SK-N-SH (cell line): Measurements from ENCODE around the gene MYO9B. TPM values are rescaled to one million over a fixed set of nuclear protein-coding genes. Genes with fewer than 3 reads are reported as not detected.

ENCODE experiments used
- CTCF ChIA-PET: fragments of 300-600, 350-600 bp; formaldehyde crosslinking; extraction: SDS; loops from one replicate; lab custom pipeline; 2021; lab: Yijun Ruan, JAX
- POLR2A ChIA-PET: fragments of 350-600 bp; sonication (Branson Sonifier 250); formaldehyde crosslinking; extraction: SDS; loops from one replicate; lab custom pipeline; 2020; ENCODE audit warnings: antibody characterized with exemption, inconsistent platforms; lab: Yijun Ruan, JAX
- DNase-seq: peaks from one replicate; pipeline ENCODE4 v3.0.0; 2012
- H2AFZ ChIP-seq: fragments of 200-600 bp; sonication (generic); 2 replicates; pipeline ENCODE4 v1.8.1; 2016; ENCODE audit warnings: antibody characterized with exemption, mild to moderate bottlenecking, low read depth
- H3F3A ChIP-seq: fragments of 200-600 bp; sonication (generic); replicated peaks from 2 replicates; pipeline ENCODE3; 2016; ENCODE audit warnings: antibody characterized with exemption, mild to moderate bottlenecking; ENCODE audit not compliant: insufficient read depth
- H3K27ac ChIP-seq, 2 experiments: fragments of 200-500 bp in 1 of 2; fragments of 200-600 bp in 1 of 2; sonication (Bioruptor generic) in 1 of 2; sonication (generic), shearing (Covaris generic) in 1 of 2; 2 replicates each; pipeline versions ENCODE4 v1.5.1 to v1.6.1; 2014 to 2016; ENCODE audit warnings: low read depth in 2 of 2, inconsistent platforms in 1 of 2, low read length in 1 of 2, mild to moderate bottlenecking in 1 of 2, mixed read lengths in 1 of 2
- H3K27me3 ChIP-seq: fragments of 200-600 bp; sonication (generic), shearing (Covaris generic); 2 replicates; pipeline ENCODE4 v1.6.1; 2016; ENCODE audit warnings: mixed run types; ENCODE audit not compliant: insufficient read depth
- H3K36me3 ChIP-seq, 2 experiments: fragments of 200-500 bp in 1 of 2; fragments of 200-600 bp in 1 of 2; sonication (Bioruptor generic) in 1 of 2; sonication (generic) in 1 of 2; replicated peaks in 1 of 2; 2 replicates each; pipeline versions ENCODE3 to v1.5.1; 2014 to 2016; ENCODE audit warnings: low read length in 1 of 2, mild to moderate bottlenecking in 1 of 2; ENCODE audit not compliant: insufficient read depth in 2 of 2, control insufficient read depth in 1 of 2
- H3K4me1 ChIP-seq, 2 experiments: fragments of 200-500 bp in 1 of 2; fragments of 200-600 bp in 1 of 2; sonication (Bioruptor generic) in 1 of 2; sonication (generic), shearing (Covaris generic) in 1 of 2; 2 replicates each; pipeline versions ENCODE4 v1.5.1 to v1.6.1; 2014 to 2016; ENCODE audit warnings: low read depth in 1 of 2, low read length in 1 of 2, mixed run types in 1 of 2; ENCODE audit not compliant: insufficient read depth in 2 of 2, control insufficient read depth in 1 of 2
- H3K4me2 ChIP-seq: fragments of 200-600 bp; sonication (generic), shearing (Covaris generic); 2 replicates; pipeline ENCODE4 v1.6.1; 2017; ENCODE audit warnings: mixed run types
- H3K4me3 ChIP-seq, 2 experiments: fragments of 200-500 bp in 1 of 2; fragments of 200-600 bp in 1 of 2; sonication (Bioruptor generic) in 1 of 2; sonication (generic), shearing (Covaris generic) in 1 of 2; 2 replicates each; pipeline versions ENCODE4 v1.5.1 to v1.8.1; 2014 to 2016; ENCODE audit warnings: low read depth in 2 of 2, inconsistent platforms in 1 of 2, low read length in 1 of 2, mild to moderate bottlenecking in 1 of 2, mixed read lengths in 1 of 2, moderate library complexity in 1 of 2
- H3K79me2 ChIP-seq: fragments of 200-600 bp; sonication (generic); 2 replicates; pipeline ENCODE4 v1.8.1; 2017; ENCODE audit warnings: mild to moderate bottlenecking; ENCODE audit not compliant: insufficient read depth
- H3K9ac ChIP-seq: fragments of 200-600 bp; sonication (generic); 2 replicates; pipeline ENCODE4 v1.6.1; 2017; ENCODE audit warnings: mixed run types
- H3K9me2 ChIP-seq: fragments of 200-600 bp; sonication (generic); 2 replicates; pipeline ENCODE4 v1.6.1; 2017; ENCODE audit warnings: mixed run types
- H3K9me3 ChIP-seq: fragments of 200-600 bp; sonication (generic); 2 replicates; pipeline ENCODE4 v1.6.1; 2017; ENCODE audit warnings: mixed run types, mild to moderate bottlenecking, moderate library complexity
- H4K20me1 ChIP-seq: fragments of 200-600 bp; sonication (generic); 2 replicates; pipeline ENCODE4 v1.6.1; 2017; ENCODE audit warnings: mild to moderate bottlenecking, mixed run types; ENCODE audit not compliant: insufficient read depth
- CHD2 ChIP-seq: fragments of 150-350 bp; IDR thresholded peaks from 2 replicates; pipeline ENCODE4 v1.6.1; 2018; ENCODE audit warnings: low read length; ENCODE audit not compliant: partially characterized antibody
- CTCF ChIP-seq: fragments of 200-600 bp; sonication (generic); IDR thresholded peaks from 2 replicates; pipeline ENCODE4 v1.6.1; 2017; ENCODE audit warnings: antibody characterized with exemption, mild to moderate bottlenecking, moderate library complexity
- ELF1 ChIP-seq: IDR thresholded peaks from 2 replicates; pipeline ENCODE4 v1.4.0; 2012
- GATA2 ChIP-seq: sonication (generic); formaldehyde crosslinking; IDR thresholded peaks from 2 replicates; pipeline ENCODE4 v1.5.0; 2020; ENCODE audit warnings: mild to moderate bottlenecking, missing genetic modification reagents
- MXI1 ChIP-seq: IDR thresholded peaks from 2 replicates; pipeline ENCODE4 v1.6.1; 2012; ENCODE audit warnings: mild to moderate bottlenecking, low read depth, low read length, improper control_type of control experiment
- PBX3 ChIP-seq: IDR thresholded peaks from 2 replicates; pipeline ENCODE4; 2012
- RAD21 ChIP-seq: IDR thresholded peaks from 2 replicates; pipeline ENCODE4 v1.6.1; 2012; ENCODE audit warnings: mild to moderate bottlenecking, low read length
- RXRA ChIP-seq: IDR thresholded peaks from 2 replicates; pipeline ENCODE4 v1.4.0; 2012; ENCODE audit warnings: low read depth, mild to moderate bottlenecking, borderline replicate concordance
- SIN3A ChIP-seq: IDR thresholded peaks from 2 replicates; pipeline ENCODE4 v1.6.1; 2012; ENCODE audit warnings: low read depth, mild to moderate bottlenecking, low read length, moderate library complexity, borderline replicate concordance
- SMC3 ChIP-seq: IDR thresholded peaks from 2 replicates; pipeline ENCODE4 v1.6.1; 2012; ENCODE audit warnings: low read depth, low read length, improper control_type of control experiment
- TEAD4 ChIP-seq: IDR thresholded peaks from 2 replicates; pipeline ENCODE4 v1.4.0; 2012; ENCODE audit warnings: mild to moderate bottlenecking, borderline replicate concordance; ENCODE audit not compliant: insufficient read depth
- USF1 ChIP-seq: IDR thresholded peaks from 2 replicates; pipeline ENCODE4 v1.4.0; 2012; ENCODE audit warnings: low read depth, borderline replicate concordance
- ZBTB33 ChIP-seq: IDR thresholded peaks from 2 replicates; pipeline ENCODE4 v1.4.0; 2012; ENCODE audit warnings: low read depth, borderline replicate concordance
- WGBS: methylation state at CpG from one replicate; pipeline ENCODE4 v1.1.6; 2017; ENCODE audit warnings: low lambda C conversion rate; 5-methylcytosine and 5-hydroxymethylcytosine counted together
- polyA plus RNA-seq, 3 experiments: library from polyadenylated mRNA; depleted of rRNA; stranded (reverse); fragments of >200 nt; gene quantifications; 2 replicates each; pipeline ENCODE4 v1.2.3, GENCODE V29; 2012
- TF ChIP-seq, protein P1 (sequence below): fragments of 150-350 bp; IDR thresholded peaks from 2 replicates; pipeline ENCODE4 v1.6.1; 2016; ENCODE audit warnings: mild to moderate bottlenecking, low read depth, low read length

The MYO9B gene
- polyA plus RNA-seq, 1 of the 3 experiments (the other 2 are of a cell fraction): 37.6 TPM

DNA sequence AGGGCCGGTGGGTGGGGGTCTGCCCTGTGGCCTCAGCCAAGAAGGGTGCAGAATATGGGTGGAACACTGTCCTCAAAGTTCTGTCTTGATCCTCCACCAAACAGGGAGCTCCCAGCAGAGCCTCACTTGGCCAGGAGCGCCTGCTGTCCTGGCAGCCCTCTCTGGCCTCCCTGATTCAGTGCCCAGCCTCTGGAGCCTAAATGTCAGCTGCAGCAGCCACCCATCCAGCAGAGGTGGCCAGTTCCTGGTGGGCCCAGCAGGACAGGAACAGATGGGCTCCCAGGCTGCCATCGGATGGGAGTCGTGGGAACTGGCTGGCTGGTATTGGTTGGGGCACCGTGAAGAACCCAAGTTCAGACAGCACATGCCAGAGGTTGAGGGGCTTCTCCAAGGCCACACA is 137.8 kb downstream of the MYO9B start (continued):
- TF ChIP-seq GATA2 (CRISPR knock-in tag): no peak

- DNase-seq: peak; percentile 62
- CTCF ChIA-PET: interaction anchor here (1.3 to 2.6 kb wide), 6 partner anchors 9 to 68 kb away, joined by 4 to 21 read pairs (median 7); partner anchors contain the start of genes ANKLE1 and OCEL1
- no peaks in the 10 kb centered on the region for H3K9me2 ChIP-seq
- peak; percentile 6; the same call in 1 of the 2 replicates for TF ChIP-seq GATA2 (CRISPR knock-in tag)
- TF ChIP-seq CHD2: no peak
- TF ChIP-seq CTCF: no peak
- peak; percentile 5; the same call in 1 of the 2 replicates for TF ChIP-seq MXI1
- TF ChIP-seq SIN3A: no peak
- TF ChIP-seq, all 33 proteins: peak for 2
- Histone ChIP-seq H3K27me3 (no peaks in the 10 kb centered on the region), H3F3A (peaks cover 14% of the 10 kb centered on the region), H3K36me3 (peaks cover 19 to 28% of the 10 kb centered on the region in 2 experiments), H3K9ac (peak overlapping the region; percentile 79), H2AFZ (peak overlapping the region; percentile 88), H3K9me3 (no peaks in the 10 kb centered on the region), H3K27ac (peak overlapping the region; percentile 89 to 96), H3K79me2 (peaks cover 10% of the 10 kb centered on the region; the same call in 1 of the 2 replicates), H3K4me2 (peak overlapping the region; percentile 84), H4K20me1 (no peaks in the 10 kb centered on the region), H3K4me3 (peak overlapping the region; percentile 71 to 73), H3K4me1 (peaks cover 5 to 14% of the 10 kb centered on the region in 2 experiments)
- WGBS: 43% methylated on average over 16 of the region's 16 CpGs
- POLR2A ChIA-PET: interaction anchor here (0.6 to 2.9 kb wide), 15 partner anchors 9 to 146 kb away, joined by 3 to 33 read pairs (median 5); partner anchors contain the start of genes ANKLE1, BABAM1 and OCEL1
Observed at GRCh38 chr19:17214508-17215126, 139.0 kb downstream of the MYO9B start.

GRCh38 chr19:17215127-17215971 is 139.8 kb downstream of the MYO9B start, which contains the start of gene USE1:
TSS of gene USE1 (plus strand) at chr19:17215357. CDS start at chr19:17215406, 49 bp downstream.
- Histone ChIP-seq H3K9me3 (no peaks in the 10 kb centered on the region), H2AFZ (peak within 1 kb of the TSS; percentile 88), H3K9me2 (no peaks in the 10 kb centered on the region), H3K79me2 (peaks cover 10% of the 10 kb centered on the region; the same call in 1 of the 2 replicates), H4K20me1 (no peaks in the 10 kb centered on the region), H3K27ac (peak within 1 kb of the TSS; percentile 89 to 96), H3K4me2 (peak within 1 kb of the TSS; percentile 84), H3K4me3 (peak within 1 kb of the TSS; percentile 71 to 73), H3K36me3 (peaks cover 19 to 22% of the 10 kb centered on the region in 2 experiments), H3K4me1 (peaks cover 5 to 14% of the 10 kb centered on the region in 2 experiments), H3K9ac (peak within 1 kb of the TSS; percentile 79), H3K27me3 (no peaks in the 10 kb centered on the region), H3F3A (peaks cover 17% of the 10 kb centered on the region)
- peak; percentile 97 for DNase-seq
- CTCF ChIA-PET: interaction anchor here (1.3 to 2.6 kb wide), 6 partner anchors 10 to 67 kb away, joined by 4 to 21 read pairs (median 7); partner anchors contain the start of genes ANKLE1 and OCEL1
- WGBS: 2% methylated on average over 39 of the region's 56 CpGs
- POLR2A ChIA-PET: interaction anchor here (0.6 to 2.9 kb wide), 20 partner anchors 8 to 170 kb away, joined by 3 to 33 read pairs (median 4); partner anchors contain the start of genes ANKLE1, BABAM1 and OCEL1
- no peak for TF ChIP-seq RAD21
- no peak for TF ChIP-seq SMC3
- TF ChIP-seq RXRA: no peak
- peak; percentile 41; the same call in 1 of the 2 replicates for TF ChIP-seq PBX3
- TF ChIP-seq, protein P1, sequence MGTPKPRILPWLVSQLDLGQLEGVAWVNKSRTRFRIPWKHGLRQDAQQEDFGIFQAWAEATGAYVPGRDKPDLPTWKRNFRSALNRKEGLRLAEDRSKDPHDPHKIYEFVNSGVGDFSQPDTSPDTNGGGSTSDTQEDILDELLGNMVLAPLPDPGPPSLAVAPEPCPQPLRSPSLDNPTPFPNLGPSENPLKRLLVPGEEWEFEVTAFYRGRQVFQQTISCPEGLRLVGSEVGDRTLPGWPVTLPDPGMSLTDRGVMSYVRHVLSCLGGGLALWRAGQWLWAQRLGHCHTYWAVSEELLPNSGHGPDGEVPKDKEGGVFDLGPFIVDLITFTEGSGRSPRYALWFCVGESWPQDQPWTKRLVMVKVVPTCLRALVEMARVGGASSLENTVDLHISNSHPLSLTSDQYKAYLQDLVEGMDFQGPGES: no peak
- TF ChIP-seq MXI1: peak; percentile 89
- TF ChIP-seq ZBTB33: peak; percentile 77
- peak; percentile 41 for TF ChIP-seq USF1
- peak; percentile 99 for TF ChIP-seq ELF1
- no peak for TF ChIP-seq TEAD4
